H1 (cell line): Measurements from ENCODE around the gene CDK16. TPM values are rescaled to one million over a fixed set of nuclear protein-coding genes. Genes with fewer than 3 reads are reported as not detected.

Source experiments
- CTCF ChIA-PET: fragments of 300-600 bp; sonication (Branson Sonifier 250); formaldehyde crosslinking; loops from one replicate; lab custom pipeline; 2021; ENCODE audit not compliant: partially characterized antibody; lab: Charles Lee
- POLR2A ChIA-PET: fragments of 300-600 bp; sonication (Branson Sonifier 250); formaldehyde crosslinking; loops from one replicate; lab custom pipeline; 2021; ENCODE audit warnings: inconsistent platforms; ENCODE audit not compliant: partially characterized antibody; lab: Charles Lee
- DNase-seq, 2 experiments: peaks; one replicate each; pipeline versions ENCODE4 v3.0.0 to v3.0.0-alpha.2; 2010 to 2022; ENCODE audit warnings: low spot score in 2 of 2, low read depth in 1 of 2, mixed read lengths in 1 of 2
- FAIRE-seq: peaks from 2 replicates; lab custom pipeline; 2011; peaks lifted over from hg19 to GRCh38; lab: Jason Lieb, UNC
- H2AFZ ChIP-seq: 2 replicates; pipeline ENCODE4 v1.8.1; 2012; ENCODE audit warnings: low read length, inconsistent platforms
- H2AK5ac ChIP-seq: 2 replicates; pipeline ENCODE4 v1.6.1; 2013; ENCODE audit warnings: low read depth, low read length
- H2BK120ac ChIP-seq: replicated peaks from 2 replicates; pipeline ENCODE3; 2013; ENCODE audit warnings: low read depth, low read length, inconsistent platforms
- H2BK12ac ChIP-seq: 2 replicates; pipeline ENCODE4 v1.6.1; 2013; ENCODE audit warnings: low read depth, low read length
- H2BK15ac ChIP-seq: 2 replicates; pipeline ENCODE4 v1.6.1; 2013; ENCODE audit warnings: low read length
- H2BK20ac ChIP-seq: 2 replicates; pipeline ENCODE4 v1.6.1; 2013; ENCODE audit warnings: low read length
- H2BK5ac ChIP-seq: 2 replicates; pipeline ENCODE4 v1.6.1; 2013; ENCODE audit warnings: low read depth, low read length
- H3K14ac ChIP-seq: 2 replicates; pipeline ENCODE4 v1.6.1; 2013; ENCODE audit warnings: inconsistent platforms; ENCODE audit not compliant: insufficient read length
- H3K18ac ChIP-seq: 2 replicates; pipeline ENCODE4 v1.6.1; 2013; ENCODE audit warnings: low read length; ENCODE audit errors: extremely low read depth
- H3K23ac ChIP-seq: 2 replicates; pipeline ENCODE4 v1.6.1; 2013; ENCODE audit warnings: inconsistent platforms; ENCODE audit not compliant: insufficient read length
- H3K23me2 ChIP-seq: 2 replicates; pipeline ENCODE4 v1.6.1; 2013; ENCODE audit warnings: low read depth, low read length
- H3K27ac ChIP-seq: 2 replicates; pipeline ENCODE4 v1.6.1; 2011; ENCODE audit warnings: low read depth, low read length, inconsistent platforms
- H3K27me3 ChIP-seq, 4 experiments: replicated peaks in 1 of 4; 1 replicate in 1 of 4; 2 replicates in 3 of 4; pipeline versions ENCODE4 v1.6.1 to v1.8.1; 2011 to 2013; ENCODE audit warnings: low read length in 3 of 4, mild to moderate bottlenecking in 3 of 4, inconsistent platforms in 2 of 4, mixed read lengths in 2 of 4, moderate library complexity in 1 of 4; ENCODE audit not compliant: control insufficient read depth in 3 of 4, insufficient read depth in 3 of 4; ENCODE audit errors: extremely low read depth in 1 of 4
- H3K36me3 ChIP-seq, 4 experiments: 2 replicates each; pipeline versions ENCODE4 v1.6.1 to v1.8.1; 2011 to 2013; ENCODE audit warnings: mild to moderate bottlenecking in 4 of 4, low read length in 3 of 4, moderate library complexity in 2 of 4, control low read depth in 1 of 4, inconsistent platforms in 1 of 4; ENCODE audit not compliant: insufficient read depth in 4 of 4, control insufficient read depth in 2 of 4
- H3K4ac ChIP-seq: replicated peaks from 2 replicates; pipeline ENCODE3; 2013; ENCODE audit warnings: low read length, low read depth, mixed read lengths, inconsistent platforms; ENCODE audit not compliant: insufficient read length
- H3K4me1 ChIP-seq, 4 experiments: replicated peaks in 1 of 4; 1 replicate in 1 of 4; 2 replicates in 3 of 4; pipeline versions ENCODE4 v1.6.1 to v1.8.1; 2011 to 2013; ENCODE audit warnings: low read length in 3 of 4, inconsistent platforms in 2 of 4, mixed read lengths in 1 of 4; ENCODE audit not compliant: insufficient read depth in 4 of 4, control insufficient read depth in 3 of 4
- H3K4me2 ChIP-seq, 2 experiments: 2 replicates each; pipeline versions ENCODE4 v1.6.1 to v1.8.1; 2011 to 2013; ENCODE audit warnings: low read depth in 2 of 2, low read length in 2 of 2, control low read depth in 1 of 2, inconsistent platforms in 1 of 2, mild to moderate bottlenecking in 1 of 2; ENCODE audit not compliant: insufficient read depth in 1 of 2
- H3K4me3 ChIP-seq, 4 experiments: fragments of 200-600, 300-600 bp in 1 of 4; sonication (generic), shearing (Covaris generic), sonication (Bioruptor Twin) in 1 of 4; 2 replicates each; pipeline versions ENCODE4 v1.5.1 to v1.8.1; 2011 to 2016; ENCODE audit warnings: low read length in 4 of 4, low read depth in 3 of 4, control low read depth in 2 of 4, inconsistent platforms in 2 of 4, mild to moderate bottlenecking in 2 of 4, mixed read lengths in 1 of 4, moderate library complexity in 1 of 4; ENCODE audit not compliant: insufficient read depth in 2 of 4; ENCODE audit errors: extremely low read depth in 1 of 4
- H3K56ac ChIP-seq: replicated peaks from 2 replicates; pipeline ENCODE3; 2013; ENCODE audit warnings: low read depth, mild to moderate bottlenecking, mixed read lengths, low read length, inconsistent platforms; ENCODE audit not compliant: insufficient read length
- H3K79me1 ChIP-seq: 2 replicates; pipeline ENCODE4 v1.6.1; 2013; ENCODE audit warnings: low read depth, low read length, control low read depth
- H3K79me2 ChIP-seq, 2 experiments: 2 replicates each; pipeline versions ENCODE4 v1.6.1 to v1.8.1; 2012 to 2013; ENCODE audit warnings: low read length in 2 of 2, mild to moderate bottlenecking in 2 of 2, inconsistent platforms in 1 of 2; ENCODE audit not compliant: insufficient read depth in 2 of 2, control insufficient read depth in 1 of 2
- H3K9ac ChIP-seq, 4 experiments: replicated peaks in 1 of 4; 1 replicate in 1 of 4; 2 replicates in 3 of 4; pipeline versions ENCODE4 v1.6.1 to v1.8.1; 2011 to 2013; ENCODE audit warnings: low read depth in 3 of 4, low read length in 3 of 4, control low read depth in 2 of 4, mild to moderate bottlenecking in 2 of 4, moderate library complexity in 2 of 4, inconsistent platforms in 1 of 4; ENCODE audit errors: extremely low read depth in 1 of 4
- H3K9me3 ChIP-seq, 2 experiments: 2 replicates each; pipeline versions ENCODE4 v1.6.1 to v1.8.1; 2012 to 2013; ENCODE audit warnings: mild to moderate bottlenecking in 2 of 2, moderate library complexity in 2 of 2, control low read depth in 1 of 2, inconsistent platforms in 1 of 2, low read depth in 1 of 2, low read length in 1 of 2, mixed read lengths in 1 of 2; ENCODE audit not compliant: insufficient read depth in 2 of 2
- H4K20me1 ChIP-seq, 2 experiments: replicated peaks in 1 of 2; 2 replicates each; pipeline versions ENCODE3 to v1.8.1; 2011 to 2013; ENCODE audit warnings: inconsistent platforms in 2 of 2, low read length in 2 of 2, mild to moderate bottlenecking in 1 of 2; ENCODE audit not compliant: insufficient read depth in 2 of 2, control insufficient read depth in 1 of 2
- H4K5ac ChIP-seq: 2 replicates; pipeline ENCODE4 v1.6.1; 2013; ENCODE audit warnings: low read length, low read depth, mixed read lengths, inconsistent platforms; ENCODE audit not compliant: insufficient read length
- H4K8ac ChIP-seq: 2 replicates; pipeline ENCODE4 v1.8.0; 2013; ENCODE audit warnings: mild to moderate bottlenecking, moderate library complexity, low read length, inconsistent platforms; ENCODE audit not compliant: insufficient read depth; ENCODE audit errors: extremely low read depth
- H4K91ac ChIP-seq: replicated peaks from 2 replicates; pipeline ENCODE3; 2013; ENCODE audit warnings: low read length, mixed read lengths, inconsistent platforms; ENCODE audit not compliant: insufficient read length
- JUN ChIP-seq: IDR thresholded peaks from 2 replicates; pipeline ENCODE4 v1.6.1; 2011; ENCODE audit warnings: low read depth, mild to moderate bottlenecking, improper control_type of control experiment, low read length
- PHF8 ChIP-seq: fragments of 200-600 bp; sonication (generic); conservative IDR thresholded peaks from 2 replicates; pipeline ENCODE4 v1.7.1; 2012; ENCODE audit warnings: low read depth, mild to moderate bottlenecking, inconsistent platforms, low read length, moderate library complexity
- POLR2AphosphoS5 ChIP-seq: IDR thresholded peaks from 2 replicates; pipeline ENCODE4 v1.6.1; 2011; ENCODE audit warnings: low read depth, low read length
- TAF1 ChIP-seq: IDR thresholded peaks from 2 replicates; pipeline ENCODE4 v1.6.1; 2011; ENCODE audit warnings: mild to moderate bottlenecking, low read depth, low read length
- WGBS, 2 experiments: shearing (Covaris generic) in 1 of 2; methylation state at CpG; one replicate each; pipeline versions ENCODE4 v1.1.6 to v1.1.7; 2013 to 2015; ENCODE audit warnings: low lambda C conversion rate in 2 of 2, mixed read lengths in 2 of 2, inconsistent platforms in 1 of 2, low coverage in 1 of 2, missing lambda C conversion rate in 1 of 2; ENCODE audit not compliant: insufficient replicate concordance in 2 of 2, insufficient coverage in 1 of 2, insufficient read length in 1 of 2; ENCODE audit errors: extremely low coverage in 1 of 2, missing lambda C conversion rate in 1 of 2; 5-methylcytosine and 5-hydroxymethylcytosine counted together
- polyA plus RNA-seq, 7 experiments: library from polyadenylated mRNA; depleted of rRNA in 3 of 7; stranded (reverse) in 5 of 7; unstranded in 2 of 7; fragments of >200 nt in 5 of 7; fragments of 200-250 nt in 2 of 7; gene quantifications; 1 replicate in 5 of 7; 2 replicates in 1 of 7; 4 replicates in 1 of 7; pipeline versions ENCODE4 v1.2.1 to v1.2.3, GENCODE V29; 2011 to 2013; ENCODE audit warnings: missing spikeins in 2 of 7, mixed read lengths in 2 of 7
- total RNA-seq: library from RNA; stranded (reverse); fragmentation: NEBNext Ultra II Directional; extraction: Animal tissue kit (Norgen Biotek cat#: 25700); gene quantifications from 2 replicates; pipeline ENCODE4 v1.2.1, GENCODE V29; 2021

Gene CDK16
- total and polyA plus RNA-seq, 2 of the 8 experiments (the other 6 are each of a cell fraction or from before 2014, with no cell fraction given) = 124 to 204 TPM

- Histone ChIP-seq H2AK5ac (no peak overlapping the region), H3K79me2 (peaks cover 21 to 40% of the 10 kb centered on the region in 2 experiments), H3K14ac (no peak overlapping the region), H2BK5ac (peak overlapping the region; percentile 97; the same call in 1 of the 2 replicates), H2BK12ac (peak overlapping the region; percentile 17; the same call in 1 of the 2 replicates), H3K23me2 (peaks cover 8% of the 10 kb centered on the region; the same call in 1 of the 2 replicates), H4K8ac (peak overlapping the region; percentile 95; the same call in 1 of the 2 replicates), H3K4ac (no peak overlapping the region), H4K91ac (peak overlapping the region; percentile 91), H3K36me3 (peaks cover 8 to 29% (median 23%) of the 10 kb centered on the region in 4 experiments; a peak in 7 of 8 replicates), H2BK120ac (no peak overlapping the region), H3K56ac (no peak overlapping the region), H2BK15ac (no peak overlapping the region), H3K18ac (no peak overlapping the region; the same call in 1 of the 2 replicates), H4K5ac (no peak overlapping the region), H3K4me2 (peak overlapping the region; percentile 87 to 88), H3K23ac (no peak overlapping the region), H3K27ac (peak overlapping the region; percentile 100; the same call in 1 of the 2 replicates), H3K4me3 (peak overlapping the region; percentile 88 to 98 (median 94)), H3K9ac (peak overlapping the region; percentile 94 to 98 (median 96)), H3K27me3 (no peaks in the 10 kb centered on the region), H3K4me1 (peaks cover 0 to 8% (median 3%) of the 10 kb centered on the region in 4 experiments; a peak in 6 of 7 replicates), H4K20me1 (peaks cover 13 to 36% of the 10 kb centered on the region in 2 experiments), H2AFZ (no peak overlapping the region), H3K9me3 (no peaks in the 10 kb centered on the region), H2BK20ac (no peak overlapping the region), H3K79me1 (peaks cover 2% of the 10 kb centered on the region; the same call in 1 of the 2 replicates)
- DNase-seq (peak in 1 of 2 experiments; percentile 55), FAIRE-seq (no peak)
- ChIA-PET CTCF (interaction anchor here (0.6 to 2.3 kb wide), 3 partner anchors 166 to 271 kb away, joined by 3 to 7 read pairs (median 3); no protein-coding TSS in a partner anchor), POLR2A (interaction anchor here (1.1 to 6.1 kb wide), 11 partner anchors 9 to 299 kb away, joined by 3 to 63 read pairs (median 4); partner anchors contain the start of gene USP11)
- TF ChIP-seq JUN (no peak), TAF1 (0 out of 2 replicates have a peak, but pooled peaks have one; percentile 10), POLR2AphosphoS5 (0 out of 2 replicates have a peak, but pooled peaks have one; percentile 18), PHF8 (peak; percentile 75; the same call in 1 of the 2 replicates)
- 13% methylated on average over 25 of the region's 60 CpGs; no CpG with 5 or more reads in 1 of the 2 experiments for WGBS, 2 experiments
Measured at GRCh38 chrX:47218920-47219815, 687 bp downstream of the CDK16 start.
